NCI-H1105 (cell line): ENCODE measurements around the gene NRG3.

Experiments
- DNase-seq: peaks from one replicate; lab custom pipeline; 2025; lab: John Stamatoyannopoulos, UW

NRG3 gene

DNA sequence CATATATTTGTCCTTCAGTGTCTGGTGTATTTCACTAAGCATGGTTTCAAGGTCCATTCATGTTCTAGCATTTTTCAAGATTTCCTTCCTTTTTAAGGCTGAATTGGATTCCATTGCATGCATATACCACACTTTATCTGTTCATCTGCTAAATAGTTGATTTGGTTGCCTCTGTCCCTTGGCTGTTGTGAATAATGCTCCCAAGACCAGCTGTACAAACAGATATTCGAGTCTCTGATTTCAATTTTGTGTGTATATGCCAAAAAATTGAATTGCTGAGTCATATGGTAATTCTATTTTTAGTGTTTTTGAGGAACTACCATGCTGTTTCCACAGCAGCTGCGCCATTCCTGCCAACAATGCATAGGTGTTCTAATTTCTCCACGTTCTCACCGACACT, 216.4 kb downstream of the NRG3 start:
- DNase-seq = no peak

DNA sequence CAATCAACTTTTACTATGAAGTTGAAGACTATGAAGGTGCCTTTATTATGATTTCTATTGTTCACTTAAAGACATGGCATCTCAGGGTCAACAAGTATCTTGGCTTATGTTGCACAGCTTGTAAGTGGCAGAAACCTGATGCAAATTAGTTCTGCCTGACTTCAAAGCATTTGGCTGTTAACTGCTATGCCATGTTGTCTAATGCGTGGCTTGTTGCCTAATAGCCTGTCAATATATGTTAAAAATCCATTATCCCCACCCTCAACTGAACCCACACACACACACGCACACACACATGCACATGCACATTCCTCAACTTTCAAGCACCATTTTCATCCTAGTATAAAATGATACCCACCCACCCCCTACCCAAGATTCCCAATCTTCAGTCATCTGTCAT, 217.1 kb downstream of the NRG3 start:
- no peak for DNase-seq

DNA sequence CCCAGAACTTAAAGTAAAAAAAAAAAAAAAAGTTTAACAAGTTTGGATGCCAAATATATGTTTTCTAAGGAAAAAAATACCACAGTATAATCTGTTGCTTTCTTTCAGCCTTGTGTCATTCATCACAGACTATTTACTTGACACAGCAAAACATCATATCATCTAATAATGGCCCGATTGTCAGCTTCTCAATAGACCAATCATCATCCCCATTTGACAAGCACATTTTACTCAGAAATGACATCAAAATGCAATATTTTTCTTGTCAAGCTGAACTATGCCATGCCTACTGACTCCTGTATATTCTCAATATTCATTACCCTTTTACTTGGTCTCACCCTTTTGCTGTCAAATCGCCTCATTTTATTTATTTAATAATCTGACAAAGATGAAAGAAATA, 249.7 kb downstream of the NRG3 start:
- DNase-seq = no peak

DNA sequence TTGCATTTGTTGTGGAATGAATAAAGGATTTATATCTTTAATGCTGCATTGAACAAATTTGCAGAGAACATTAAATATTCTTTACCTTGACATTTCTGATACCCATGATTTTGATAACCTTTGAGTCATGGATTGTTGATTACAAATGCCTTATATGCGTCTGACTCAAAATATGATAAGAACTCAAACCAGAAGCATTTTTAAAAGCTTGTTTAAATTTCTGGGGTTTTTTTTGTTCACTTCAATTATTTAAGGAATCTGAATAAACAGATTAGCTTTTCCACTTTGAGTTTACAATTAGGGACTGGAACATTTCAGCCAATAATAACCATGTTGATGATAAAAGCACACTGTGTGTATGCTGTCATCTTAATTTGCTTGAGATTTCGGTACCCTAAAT, 253.5 kb downstream of the NRG3 start:
- no peak for DNase-seq

DNA sequence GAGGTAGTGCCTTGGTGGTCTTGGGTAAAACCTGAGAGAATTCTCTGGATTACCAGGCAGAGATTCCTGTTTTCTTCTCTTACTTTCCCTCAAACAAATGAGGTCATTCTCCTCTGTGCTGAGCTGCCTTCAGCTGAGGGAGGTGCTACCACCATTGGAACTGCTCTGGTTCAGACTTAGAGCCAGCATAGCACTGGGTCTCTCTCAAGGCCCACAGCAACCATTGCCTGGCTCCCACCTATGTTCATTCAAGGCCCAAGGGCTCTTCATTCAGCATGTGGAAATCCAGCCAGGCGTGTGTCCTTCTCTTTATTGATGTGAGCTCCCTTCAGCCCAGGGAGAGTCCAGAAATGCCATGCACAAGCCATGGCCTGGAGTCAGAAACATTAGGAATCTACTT, 261.1 kb downstream of the NRG3 start:
- no peak for DNase-seq

DNA sequence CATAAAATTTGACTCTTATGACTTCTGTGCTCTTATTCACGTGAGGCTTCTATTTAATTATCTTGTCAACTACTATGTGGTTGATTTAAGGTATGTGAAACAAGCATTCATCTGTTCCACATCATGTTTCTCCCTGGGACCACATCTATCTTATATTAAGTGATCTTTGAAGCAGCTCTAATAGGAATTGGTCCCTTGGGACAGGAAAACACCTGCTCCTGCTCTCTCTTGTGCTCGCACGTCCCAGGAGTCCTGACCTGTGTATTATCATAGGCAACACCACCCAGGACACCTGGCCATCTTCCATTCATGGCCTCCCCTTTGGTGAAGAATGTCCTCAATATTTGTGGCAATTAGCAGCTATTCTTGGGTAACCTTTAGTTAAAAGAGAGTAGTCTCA, 269.2 kb downstream of the NRG3 start:
- DNase-seq = no peak

DNA sequence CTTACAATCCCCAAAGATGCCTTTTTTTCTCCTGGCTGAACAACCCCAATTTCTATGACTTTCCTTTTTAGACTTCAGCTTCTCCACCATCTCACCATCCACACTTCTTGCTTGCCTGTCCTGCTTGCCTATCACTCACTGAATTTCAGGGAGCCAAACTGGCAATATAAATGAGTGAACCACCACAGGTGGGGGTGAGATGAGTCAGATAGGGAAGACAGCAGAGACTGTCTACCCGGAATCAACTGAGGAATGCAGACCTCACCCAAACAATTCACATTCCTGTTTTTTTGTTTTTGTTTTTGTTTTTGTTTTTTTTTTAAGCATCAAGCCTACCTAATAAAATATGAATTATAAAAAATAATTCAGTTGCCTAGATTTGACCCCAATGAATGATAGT, 273.8 kb downstream of the NRG3 start:
- no peak for DNase-seq

DNA sequence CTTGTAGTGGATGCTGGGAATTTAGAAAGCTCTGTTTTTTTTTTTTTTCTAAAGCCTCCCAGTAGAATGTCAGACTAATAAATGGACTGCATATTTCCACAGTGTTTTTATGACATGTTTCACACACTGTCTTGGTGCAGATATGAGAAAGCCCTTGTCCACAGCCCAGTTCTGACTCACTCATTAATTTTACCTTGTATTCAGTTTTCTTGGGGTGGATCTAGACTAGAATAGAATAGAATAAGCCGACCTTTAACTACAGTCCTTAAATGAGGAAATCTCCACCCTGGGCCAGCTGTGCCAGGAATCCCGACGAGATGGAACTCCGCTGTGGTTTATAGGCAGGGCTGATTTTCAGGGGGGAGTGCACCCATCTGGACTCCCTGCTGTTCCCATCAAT, 274.7 kb downstream of the NRG3 start:
- no peak for DNase-seq

DNA sequence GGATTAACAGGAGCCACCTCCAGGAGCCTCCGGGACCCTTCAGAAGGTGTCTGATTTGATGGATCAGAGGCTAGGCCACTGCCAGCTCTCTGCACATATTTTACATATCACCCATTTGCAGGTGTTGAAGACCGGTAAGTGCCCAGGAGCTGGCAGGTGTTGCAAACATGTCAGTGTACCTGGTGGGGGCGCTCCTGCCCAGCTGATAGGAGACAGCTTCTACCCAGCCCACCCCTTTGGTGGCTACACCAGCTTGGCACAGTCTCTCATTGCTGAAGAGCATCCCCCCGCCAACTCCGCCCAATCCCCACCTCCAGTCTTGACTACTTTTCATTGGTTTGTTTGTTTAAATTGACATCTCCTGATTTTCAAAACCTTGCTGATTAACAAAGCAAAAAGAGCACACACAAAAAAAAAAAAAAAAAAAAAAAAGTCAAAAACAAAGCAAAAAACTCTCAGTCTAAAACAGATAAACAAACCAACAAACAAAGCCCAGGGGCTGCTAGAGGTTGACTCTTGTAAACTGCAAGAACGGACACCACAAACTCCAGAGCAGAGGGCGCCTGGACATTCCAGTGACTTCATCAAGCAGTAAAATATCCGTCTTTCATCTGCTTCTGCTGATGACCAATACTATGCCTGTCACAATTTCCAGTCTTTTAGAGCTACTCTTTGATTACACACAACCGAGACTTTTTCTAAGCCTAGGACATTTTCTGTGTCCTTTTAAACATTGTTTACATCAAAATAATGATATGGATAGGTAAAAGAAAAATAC, 275.3 kb downstream of the NRG3 start:
- DNase-seq = no peak

DNA sequence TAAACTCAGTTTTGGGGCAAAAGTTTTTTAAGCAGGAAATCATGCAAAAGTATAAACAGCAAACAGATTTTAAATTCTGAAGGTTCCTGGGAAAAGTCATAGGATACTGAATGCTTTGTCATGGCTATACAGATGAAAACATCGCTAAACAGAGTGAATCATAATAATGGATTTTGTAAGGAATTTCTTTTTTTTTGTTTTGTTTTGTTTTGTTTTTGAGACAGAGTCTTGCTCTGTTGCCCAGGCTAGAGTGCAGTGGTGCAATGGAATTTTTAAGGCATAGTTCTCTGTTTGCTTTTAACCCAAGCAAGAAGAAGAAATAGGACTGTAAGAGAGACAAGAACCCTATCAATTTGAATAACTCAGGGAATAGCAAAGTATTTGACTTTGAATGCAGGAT, 285.3 kb downstream of the NRG3 start:
- DNase-seq = no peak

DNA sequence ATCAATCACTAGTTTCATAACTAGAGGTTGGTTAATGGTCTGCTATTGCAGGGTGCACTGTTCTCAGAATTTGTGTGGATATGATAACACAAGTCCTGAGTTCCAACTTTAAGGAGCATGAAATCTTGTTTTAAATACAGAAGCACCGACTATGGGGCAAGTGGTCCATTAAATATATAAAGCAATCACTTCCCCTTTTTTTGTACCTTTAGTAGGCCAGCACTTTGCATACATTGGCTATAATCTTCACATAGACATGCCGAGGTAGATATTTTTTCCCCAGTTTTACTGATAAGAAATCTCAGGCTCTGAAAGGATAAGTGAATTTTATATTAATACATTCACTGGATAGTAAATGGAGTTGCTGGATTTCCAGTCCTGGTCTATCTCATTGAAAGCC, 286.3 kb downstream of the NRG3 start:
- DNase-seq = no peak

DNA sequence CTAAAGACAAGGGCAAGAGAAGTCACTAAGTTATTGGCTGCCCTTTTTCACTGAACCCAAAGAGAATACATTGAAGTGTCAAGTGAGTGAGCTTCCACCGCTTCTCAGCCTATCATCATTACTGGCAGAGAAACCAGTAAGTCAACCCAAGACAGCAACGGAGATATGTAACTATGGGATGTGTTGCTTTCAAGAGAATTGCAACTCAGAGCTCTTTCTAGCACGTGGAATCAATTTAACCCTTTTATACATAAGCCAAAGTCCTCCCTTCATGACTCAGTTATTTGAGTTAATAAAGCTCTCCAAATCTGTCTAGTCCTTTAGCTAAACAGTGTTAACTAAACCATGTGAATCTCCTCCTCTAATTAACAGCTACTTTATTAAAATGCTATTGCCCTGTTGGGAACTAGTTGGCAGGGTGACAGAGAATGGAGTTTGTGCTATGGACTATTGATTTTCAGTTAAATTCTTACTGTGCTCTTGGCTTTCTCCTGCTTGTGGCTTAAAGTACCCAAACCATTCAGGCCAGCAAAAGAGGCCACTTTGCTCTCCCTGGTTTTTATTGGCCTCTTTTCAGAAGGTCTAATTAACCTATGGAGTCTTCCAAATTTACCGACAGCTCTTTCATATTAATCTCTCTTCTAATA, 287.7 kb downstream of the NRG3 start:
- no peak for DNase-seq

DNA sequence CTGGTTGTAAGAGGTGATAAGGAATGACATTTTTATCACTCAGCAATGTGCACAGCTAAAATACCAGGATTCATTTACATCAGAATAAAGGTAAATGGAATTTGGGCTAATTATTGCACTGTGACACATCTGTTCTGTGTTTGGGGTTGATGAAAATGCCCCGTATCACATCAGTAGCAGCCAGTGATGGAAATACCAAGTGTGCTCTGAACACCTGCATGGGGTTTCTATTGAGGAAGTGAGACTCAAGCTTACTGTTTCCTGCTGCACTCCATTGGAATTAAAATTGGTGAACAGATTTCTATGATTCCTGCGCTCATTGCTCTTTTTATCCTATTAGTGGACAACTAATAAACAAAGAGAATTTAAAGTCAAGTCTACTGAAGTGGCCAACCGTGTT, 296.9 kb downstream of the NRG3 start:
- no peak for DNase-seq

DNA sequence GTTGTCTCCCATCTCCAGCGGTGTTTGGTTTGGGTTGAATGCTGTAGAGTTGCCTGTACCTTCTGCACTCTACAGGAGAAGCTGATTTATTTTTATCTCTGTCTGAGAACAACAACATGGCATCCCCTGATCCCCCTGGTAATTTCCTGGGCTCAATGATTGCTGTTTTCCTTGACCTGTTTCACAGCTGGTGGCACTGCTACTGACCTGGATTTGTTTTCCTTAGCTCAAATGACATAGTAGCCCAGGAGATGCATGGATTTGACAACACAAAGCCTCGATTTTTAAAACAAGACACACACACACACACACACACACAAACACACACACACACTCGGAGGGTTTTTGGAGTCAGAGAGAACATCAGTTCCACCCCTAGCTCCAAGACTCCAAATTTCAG, 301.6 kb downstream of the NRG3 start:
- no peak for DNase-seq

DNA sequence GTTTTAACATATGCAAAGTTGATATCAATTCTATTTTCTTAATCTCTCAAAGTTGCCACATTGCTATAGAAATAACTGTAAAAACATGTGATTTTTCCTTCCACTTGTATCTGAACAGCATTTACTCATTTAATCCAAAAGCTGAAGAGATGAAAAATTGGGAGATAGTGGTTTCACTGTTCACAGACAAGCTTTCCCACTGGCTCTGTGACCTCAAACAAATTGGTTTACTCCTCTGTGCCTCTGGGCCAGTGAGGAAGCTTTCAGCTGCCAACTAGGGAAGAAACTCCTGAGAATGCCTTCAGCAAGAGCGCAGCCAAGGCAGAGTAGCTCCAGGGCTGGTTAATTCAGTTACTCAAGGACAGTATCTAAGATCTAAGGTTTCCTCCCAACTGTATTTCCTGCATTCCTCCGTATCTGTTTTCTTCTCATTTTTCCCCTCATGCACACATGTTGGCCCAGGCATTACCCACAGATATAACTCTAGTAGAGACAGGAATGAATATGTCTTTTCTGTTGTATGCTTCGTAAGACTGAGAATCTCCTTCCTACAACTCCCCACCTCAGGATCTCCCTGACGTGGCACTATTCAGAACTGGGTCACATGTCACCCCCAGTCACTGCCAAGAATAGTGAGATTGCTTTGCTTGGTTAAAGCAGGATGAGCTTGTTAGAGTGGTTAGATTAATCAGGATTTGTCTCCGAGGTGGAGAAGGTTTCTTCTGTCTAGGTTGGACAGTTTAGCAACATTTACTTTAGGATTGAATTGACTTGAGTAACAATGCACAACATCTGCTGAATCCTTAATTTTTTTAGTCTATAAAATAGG, 315.7 kb downstream of the NRG3 start:
- no peak for DNase-seq

DNA sequence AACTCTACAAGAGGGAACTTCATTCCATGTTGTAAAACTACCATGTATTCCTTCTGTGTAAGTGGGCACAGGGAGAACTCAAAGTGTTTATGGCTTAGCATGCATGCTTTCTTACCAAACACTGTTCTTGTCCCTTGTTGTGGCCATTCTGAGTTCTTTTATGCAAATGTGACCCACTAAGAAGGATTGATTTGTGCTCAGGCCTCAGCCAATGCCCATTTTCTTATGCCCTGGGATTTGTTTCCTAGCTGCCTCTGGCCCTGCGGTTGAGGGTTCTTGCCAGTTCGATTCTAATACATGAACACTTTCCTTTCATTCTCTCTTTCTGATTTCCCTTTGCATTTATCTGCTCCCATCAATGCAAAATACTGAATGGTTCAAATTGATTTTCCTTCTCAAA, 316.7 kb downstream of the NRG3 start:
- no peak for DNase-seq

DNA sequence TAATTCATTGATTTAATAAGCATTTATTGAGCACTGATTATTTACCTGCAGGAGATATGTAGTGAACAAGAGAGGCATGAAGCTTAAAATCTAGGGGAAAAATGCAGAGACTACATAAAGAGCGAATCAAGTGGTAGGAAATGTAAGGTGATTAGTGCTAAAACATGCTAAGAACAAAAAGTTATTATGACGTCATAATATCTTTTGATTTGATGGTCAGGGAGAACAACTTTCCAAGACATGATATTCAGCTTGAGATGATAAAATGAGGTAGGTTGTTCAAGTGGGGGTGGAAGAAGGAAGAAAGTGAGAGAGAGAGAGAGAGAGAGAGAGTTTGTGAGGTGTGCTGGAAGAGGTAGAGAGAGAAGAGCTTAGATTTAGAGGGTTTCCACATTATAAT, 317.7 kb downstream of the NRG3 start:
- no peak for DNase-seq

DNA sequence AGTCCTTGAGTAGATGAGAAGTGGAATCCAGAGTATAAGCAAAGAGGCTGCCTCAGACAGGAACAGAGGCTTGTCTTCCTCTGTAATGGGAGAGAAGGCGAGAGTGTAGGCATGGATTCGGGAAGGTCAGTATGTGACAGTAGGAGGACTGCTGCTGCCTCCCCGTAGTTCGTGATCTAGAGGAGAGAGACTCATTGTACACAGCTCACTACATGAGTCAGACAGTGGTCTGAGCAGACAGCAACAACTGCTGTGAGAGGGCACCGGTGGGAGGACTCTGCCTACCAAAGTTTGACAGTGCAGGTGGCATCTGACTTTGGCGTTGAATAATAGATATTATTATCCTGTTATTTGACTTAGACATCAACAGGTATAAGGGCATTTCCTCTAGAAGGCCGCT, 319.4 kb downstream of the NRG3 start:
- no peak for DNase-seq

DNA sequence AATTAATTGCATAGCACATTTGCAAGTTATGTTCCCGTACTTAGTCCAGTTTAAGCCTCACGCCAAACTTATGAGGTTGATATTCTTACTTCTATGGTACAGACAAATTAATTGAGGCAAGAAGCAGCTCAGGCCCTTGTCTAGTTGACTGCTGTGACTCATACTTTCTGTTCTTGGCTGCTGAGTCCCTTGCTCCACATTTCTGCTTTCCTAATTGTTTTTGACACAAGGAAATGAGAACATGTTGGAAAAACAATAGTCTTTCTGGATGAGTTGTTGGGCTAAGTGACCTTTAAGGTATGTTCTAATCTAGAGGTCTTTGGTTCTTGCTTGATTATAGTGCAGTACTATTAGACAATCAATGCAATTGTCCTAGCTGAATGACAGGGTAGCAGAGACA, 331.8 kb downstream of the NRG3 start:
- no peak for DNase-seq

DNA sequence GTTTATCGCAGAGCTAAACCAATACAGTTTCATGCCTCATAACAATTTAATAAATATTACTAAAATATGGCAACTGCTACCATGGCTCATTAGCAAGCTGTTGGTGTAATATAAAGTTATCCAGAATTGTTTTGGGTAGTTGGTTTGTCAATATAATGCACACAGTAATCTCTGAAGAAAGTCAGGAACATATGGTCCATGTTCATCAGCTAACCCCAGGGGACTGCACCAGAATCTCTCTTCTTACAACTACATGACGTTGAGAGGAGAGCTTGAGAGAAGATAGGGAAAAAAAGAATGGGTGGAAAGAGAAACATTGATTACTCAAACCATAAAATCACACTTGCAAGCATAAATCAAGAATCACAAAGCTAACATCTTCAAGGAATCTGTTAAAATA, 333.7 kb downstream of the NRG3 start:
- DNase-seq = no peak

DNA sequence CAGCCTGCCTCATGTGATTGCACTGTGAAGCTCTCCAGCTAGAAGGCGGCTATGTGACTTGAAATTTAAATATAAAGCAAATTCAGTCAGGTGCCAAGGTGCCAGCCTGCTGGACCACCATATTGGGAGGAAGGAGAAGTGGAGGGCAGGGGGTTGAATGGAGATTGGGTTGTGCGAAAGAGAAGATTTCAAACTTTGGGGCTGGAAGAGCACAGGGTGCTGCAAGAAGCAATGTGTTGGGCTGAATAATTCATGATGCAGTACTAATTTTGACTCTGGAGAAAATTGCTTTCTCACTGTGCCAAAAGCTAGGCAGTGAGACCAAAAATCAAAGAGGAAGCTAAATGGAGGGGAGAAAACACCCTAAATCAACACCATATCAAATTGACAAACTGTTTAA, 335.3 kb downstream of the NRG3 start:
- DNase-seq = no peak

DNA sequence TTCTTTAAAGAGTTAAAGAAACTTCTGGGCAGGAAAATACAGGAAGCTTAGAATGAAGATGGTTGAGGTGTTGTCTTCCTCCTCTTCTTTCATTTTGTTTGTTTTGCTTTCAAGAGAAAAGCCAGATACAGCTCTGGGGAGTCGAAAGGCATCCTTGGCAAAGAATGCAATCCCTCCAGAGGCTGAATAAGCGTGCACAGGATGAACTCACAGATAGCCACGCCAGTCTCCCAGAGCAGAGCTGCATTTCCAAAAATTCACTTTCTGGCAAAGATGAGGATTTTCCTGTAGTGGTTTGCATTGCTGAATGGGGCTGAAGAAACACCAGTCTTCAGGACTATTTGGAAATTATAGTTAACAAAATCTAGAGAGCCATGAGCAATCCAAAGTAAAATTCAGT, 336.4 kb downstream of the NRG3 start:
- no peak for DNase-seq

DNA sequence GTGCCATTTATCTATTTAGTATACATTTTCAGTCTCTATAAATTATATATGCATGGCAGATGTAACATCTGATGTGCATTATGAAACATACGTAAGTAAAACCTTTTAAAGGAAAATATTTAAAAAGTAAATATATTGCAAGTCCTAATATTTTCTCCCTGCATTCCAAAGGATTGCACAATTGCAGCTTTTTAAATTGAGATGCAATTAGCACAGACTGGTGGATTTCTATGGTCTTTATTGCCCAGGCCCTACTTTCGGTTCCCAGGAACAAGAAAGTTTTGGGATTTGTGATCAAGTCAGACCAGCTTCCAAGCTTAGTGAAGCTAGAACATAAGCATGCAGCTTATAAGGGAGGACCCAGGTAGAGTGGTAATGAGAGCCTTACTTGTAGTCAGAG, 337.8 kb downstream of the NRG3 start:
- DNase-seq = no peak
